ENCODE data around the gene SHISA8. TPM values are rescaled to one million over a fixed set of nuclear protein-coding genes. Genes with fewer than 3 reads are reported as not detected.

SHISA8 gene
- polyA plus RNA-seq, 2 donors: 0.07 TPM; not detected in 1

DNA sequence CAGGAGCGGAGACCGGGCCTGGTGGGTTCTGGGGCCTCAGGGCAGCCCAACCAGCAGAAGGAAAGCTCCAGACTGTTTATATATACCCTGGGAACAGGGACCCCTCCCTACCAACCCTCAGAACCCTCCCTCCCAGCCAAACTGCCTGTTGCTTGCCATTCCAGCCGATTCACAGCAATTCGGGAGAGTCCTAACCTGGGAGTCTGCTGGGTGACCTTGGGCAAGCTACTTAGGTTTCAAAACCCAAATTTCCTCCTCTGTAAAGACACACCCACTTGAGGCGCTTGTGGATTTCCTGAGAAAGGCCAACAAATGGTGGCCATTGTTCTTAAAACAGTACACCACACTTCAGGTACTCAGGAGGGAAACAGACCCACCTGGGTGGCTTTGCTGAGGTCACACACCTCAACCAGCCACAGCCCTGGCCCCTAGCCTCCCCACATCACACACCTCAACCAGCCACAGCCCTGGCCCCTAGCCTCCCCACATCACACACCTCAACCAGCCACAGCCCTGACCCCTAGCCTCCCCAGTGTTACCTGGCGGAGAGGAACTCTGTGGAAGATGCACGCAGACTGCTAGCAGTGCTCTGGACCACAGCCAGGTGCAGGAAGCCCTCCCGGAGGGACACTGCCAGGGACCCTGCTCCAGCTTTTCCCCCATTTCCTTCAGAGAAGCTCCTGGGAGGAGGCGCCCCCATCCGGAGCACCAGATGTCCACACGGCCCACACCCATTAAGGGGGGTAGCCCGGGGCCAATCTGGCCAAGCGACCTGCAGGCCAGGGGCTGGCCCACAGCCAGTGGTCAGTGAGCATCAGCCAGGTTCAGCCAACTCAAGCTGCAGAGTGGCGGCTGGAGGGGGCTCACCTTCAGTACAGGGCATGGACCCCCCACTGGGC is 6.2 kb downstream of the SHISA8 start:
- Histone ChIP-seq H3K9me3 (ENCODE audit: control insufficient read depth in 2 of 2, insufficient read depth in 1 of 2, low read depth in 1 of 2, low read length in 1 of 2) (no peaks in the 10 kb centered on the region), H3K36me3 (ENCODE audit: control insufficient read depth in 2 of 2, insufficient read depth in 2 of 2, low read length in 1 of 2) (peaks cover 13 to 35% of the 10 kb centered on the region in 2 donors), H3K4me1 (ENCODE audit: control insufficient read depth in 2 of 2, insufficient read depth in 2 of 2, low read length in 1 of 2) (peaks cover 7 to 8% of the 10 kb centered on the region in 2 donors), H3K27me3 (ENCODE audit: control insufficient read depth in 1 of 2, insufficient read depth in 2 of 2, low read length in 2 of 2) (peaks cover 5 to 16% of the 10 kb centered on the region in 2 donors), H3K4me3 (ENCODE audit: low read depth in 1 of 2, low read length in 2 of 2) (no peak overlapping the region), H3K27ac (ENCODE audit: low read depth in 2 of 2, low read length in 1 of 2) (no peak overlapping the region)
- 63 to 66% methylated on average over 14 of the region's 14 CpGs for WGBS, 2 donors

DNA sequence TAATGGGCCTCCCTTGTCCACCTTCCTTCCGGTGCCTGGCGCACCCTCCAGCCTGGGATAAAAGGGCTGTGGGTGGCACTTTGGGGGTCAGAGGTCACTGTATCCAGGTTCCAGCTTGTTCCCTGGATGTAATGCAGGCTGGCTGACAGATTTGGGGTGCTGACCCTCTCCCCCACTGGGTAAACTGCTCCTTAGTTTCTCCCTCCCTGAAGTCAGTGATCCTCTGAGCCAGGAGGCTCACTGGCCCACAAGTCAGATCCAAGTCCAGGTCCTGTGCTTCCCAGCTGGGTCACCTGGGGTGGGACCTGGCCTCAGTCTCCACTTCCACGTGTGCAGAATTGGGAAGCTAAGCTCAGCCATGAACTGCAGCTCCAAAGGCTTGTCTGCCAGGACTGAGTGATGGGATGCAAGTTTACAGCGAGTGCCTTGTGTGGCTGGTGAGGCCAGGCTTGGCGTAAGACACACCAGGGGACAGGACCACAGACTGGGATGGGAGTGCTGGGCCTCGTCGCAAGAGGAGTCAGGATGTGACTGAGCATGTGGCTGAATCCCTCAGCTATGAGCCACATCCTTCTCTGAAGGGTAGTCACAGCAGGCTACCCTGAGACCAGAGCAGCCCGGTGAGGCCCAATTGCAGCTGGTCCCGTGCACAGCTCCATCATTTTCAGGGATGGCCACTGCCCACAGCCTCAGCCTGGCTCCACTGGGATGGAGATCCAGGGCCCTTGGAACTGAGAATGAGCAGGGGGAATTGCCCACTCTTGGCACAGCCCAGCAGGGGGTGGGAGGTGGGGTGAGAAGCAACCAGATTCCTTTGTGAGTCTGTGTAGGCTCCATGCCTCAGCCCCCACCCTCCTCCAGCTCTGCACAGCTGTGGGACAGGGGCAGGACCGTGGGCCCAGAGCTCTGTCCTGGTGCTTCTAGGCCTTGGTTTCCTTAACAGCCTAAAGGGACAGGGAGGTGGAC is 7.2 kb downstream of the SHISA8 start:
- Histone ChIP-seq H3K27me3 (ENCODE audit: control insufficient read depth in 1 of 2, insufficient read depth in 2 of 2, low read length in 2 of 2) (peaks cover 0 to 16% of the 10 kb centered on the region in 2 donors), H3K9me3 (ENCODE audit: control insufficient read depth in 2 of 2, insufficient read depth in 1 of 2, low read depth in 1 of 2, low read length in 1 of 2) (no peaks in the 10 kb centered on the region), H3K27ac (ENCODE audit: low read depth in 2 of 2, low read length in 1 of 2) (peak overlapping the region in 1 of 2 donors; percentile 8), H3K36me3 (ENCODE audit: control insufficient read depth in 2 of 2, insufficient read depth in 2 of 2, low read length in 1 of 2) (peaks cover 14 to 43% of the 10 kb centered on the region in 2 donors), H3K4me3 (ENCODE audit: low read depth in 1 of 2, low read length in 2 of 2) (no peak overlapping the region), H3K4me1 (ENCODE audit: control insufficient read depth in 2 of 2, insufficient read depth in 2 of 2, low read length in 1 of 2) (peaks cover 7 to 8% of the 10 kb centered on the region in 2 donors)
- 81 to 82% methylated on average over 9 to 10 of the region's 10 CpGs for WGBS, 2 donors

DNA sequence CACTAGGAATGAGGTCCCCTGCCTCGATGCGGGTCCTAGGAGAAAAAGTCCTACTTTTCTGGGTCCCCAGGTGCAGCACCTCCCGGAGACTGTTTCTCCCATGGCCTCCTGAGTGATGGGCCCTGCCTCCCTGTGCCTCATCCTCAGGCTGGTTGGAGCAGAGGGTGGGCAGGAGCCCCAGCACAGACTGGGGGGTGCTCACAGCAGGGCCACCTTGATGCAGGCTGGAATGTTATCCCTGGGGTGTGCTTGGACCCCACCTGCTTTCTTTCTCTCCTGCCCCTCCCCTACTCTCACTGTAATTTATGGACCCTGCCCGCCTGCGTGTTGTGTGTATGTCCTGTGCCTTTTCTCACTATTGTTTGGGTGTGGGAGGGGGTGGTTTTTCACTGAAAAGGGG is 8.1 kb downstream of the SHISA8 start:
- WGBS, 2 donors: 88% methylated on average over 5 of the region's 5 CpGs
- Histone ChIP-seq H3K36me3 (ENCODE audit: control insufficient read depth in 2 of 2, insufficient read depth in 2 of 2, low read length in 1 of 2) (peaks cover 15 to 52% of the 10 kb centered on the region in 2 donors), H3K4me3 (ENCODE audit: low read depth in 1 of 2, low read length in 2 of 2) (no peak overlapping the region), H3K9me3 (ENCODE audit: control insufficient read depth in 2 of 2, insufficient read depth in 1 of 2, low read depth in 1 of 2, low read length in 1 of 2) (no peaks in the 10 kb centered on the region), H3K27me3 (ENCODE audit: control insufficient read depth in 1 of 2, insufficient read depth in 2 of 2, low read length in 2 of 2) (peaks cover 0 to 12% of the 10 kb centered on the region in 2 donors), H3K4me1 (ENCODE audit: control insufficient read depth in 2 of 2, insufficient read depth in 2 of 2, low read length in 1 of 2) (peaks cover 7 to 8% of the 10 kb centered on the region in 2 donors), H3K27ac (ENCODE audit: low read depth in 2 of 2, low read length in 1 of 2) (no peak overlapping the region)

DNA sequence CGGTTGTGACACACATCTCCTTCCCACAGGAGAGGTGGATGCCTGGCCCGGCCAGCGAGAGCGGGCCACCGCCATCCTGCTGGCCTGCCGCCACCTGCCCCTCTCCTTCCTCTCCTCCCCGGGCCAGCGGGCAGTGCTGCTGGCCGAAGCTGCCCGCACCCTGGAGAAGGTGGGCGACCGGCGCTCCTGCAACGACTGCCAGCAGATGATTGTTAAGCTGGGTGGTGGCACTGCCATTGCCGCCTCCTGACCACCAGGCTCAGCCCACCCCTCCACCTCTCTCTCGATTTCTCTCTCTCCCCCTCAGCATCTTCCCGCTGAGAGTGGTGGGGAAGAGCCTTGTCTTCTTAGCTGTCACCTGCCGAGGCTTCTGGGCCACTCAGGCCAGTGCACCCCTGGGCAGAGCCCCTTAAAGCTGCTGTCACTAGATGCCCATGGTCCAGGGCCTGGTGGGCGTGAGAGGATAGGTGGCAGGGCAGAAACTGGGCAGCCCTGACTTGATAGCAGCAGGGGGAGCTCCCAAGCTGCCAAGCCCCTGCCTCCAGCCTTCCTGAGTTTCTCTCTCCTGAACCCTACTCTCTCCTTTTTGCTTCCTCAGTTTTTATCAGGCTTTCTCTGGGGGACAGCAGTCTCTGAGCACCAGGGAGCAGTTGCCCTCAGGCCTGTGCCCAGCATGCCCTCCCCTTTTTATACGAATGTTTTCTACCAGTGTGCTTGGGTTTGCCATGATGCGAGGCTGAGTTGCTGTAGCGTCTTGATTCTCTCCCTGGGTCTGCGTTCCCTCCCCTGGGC is 9.3 kb downstream of the SHISA8 start:
- WGBS, 2 donors: 91 to 94% methylated on average over 23 of the region's 23 CpGs
- Histone ChIP-seq H3K9me3 (ENCODE audit: control insufficient read depth in 2 of 2, insufficient read depth in 1 of 2, low read depth in 1 of 2, low read length in 1 of 2) (no peaks in the 10 kb centered on the region), H3K36me3 (ENCODE audit: control insufficient read depth in 2 of 2, insufficient read depth in 2 of 2, low read length in 1 of 2) (peaks cover 21 to 61% of the 10 kb centered on the region in 2 donors), H3K4me1 (ENCODE audit: control insufficient read depth in 2 of 2, insufficient read depth in 2 of 2, low read length in 1 of 2) (peaks cover 5 to 7% of the 10 kb centered on the region in 2 donors), H3K27ac (ENCODE audit: low read depth in 2 of 2, low read length in 1 of 2) (no peak overlapping the region), H3K27me3 (ENCODE audit: control insufficient read depth in 1 of 2, insufficient read depth in 2 of 2, low read length in 2 of 2) (peaks cover 0 to 5% of the 10 kb centered on the region in 2 donors), H3K4me3 (ENCODE audit: low read depth in 1 of 2, low read length in 2 of 2) (no peak overlapping the region)

DNA sequence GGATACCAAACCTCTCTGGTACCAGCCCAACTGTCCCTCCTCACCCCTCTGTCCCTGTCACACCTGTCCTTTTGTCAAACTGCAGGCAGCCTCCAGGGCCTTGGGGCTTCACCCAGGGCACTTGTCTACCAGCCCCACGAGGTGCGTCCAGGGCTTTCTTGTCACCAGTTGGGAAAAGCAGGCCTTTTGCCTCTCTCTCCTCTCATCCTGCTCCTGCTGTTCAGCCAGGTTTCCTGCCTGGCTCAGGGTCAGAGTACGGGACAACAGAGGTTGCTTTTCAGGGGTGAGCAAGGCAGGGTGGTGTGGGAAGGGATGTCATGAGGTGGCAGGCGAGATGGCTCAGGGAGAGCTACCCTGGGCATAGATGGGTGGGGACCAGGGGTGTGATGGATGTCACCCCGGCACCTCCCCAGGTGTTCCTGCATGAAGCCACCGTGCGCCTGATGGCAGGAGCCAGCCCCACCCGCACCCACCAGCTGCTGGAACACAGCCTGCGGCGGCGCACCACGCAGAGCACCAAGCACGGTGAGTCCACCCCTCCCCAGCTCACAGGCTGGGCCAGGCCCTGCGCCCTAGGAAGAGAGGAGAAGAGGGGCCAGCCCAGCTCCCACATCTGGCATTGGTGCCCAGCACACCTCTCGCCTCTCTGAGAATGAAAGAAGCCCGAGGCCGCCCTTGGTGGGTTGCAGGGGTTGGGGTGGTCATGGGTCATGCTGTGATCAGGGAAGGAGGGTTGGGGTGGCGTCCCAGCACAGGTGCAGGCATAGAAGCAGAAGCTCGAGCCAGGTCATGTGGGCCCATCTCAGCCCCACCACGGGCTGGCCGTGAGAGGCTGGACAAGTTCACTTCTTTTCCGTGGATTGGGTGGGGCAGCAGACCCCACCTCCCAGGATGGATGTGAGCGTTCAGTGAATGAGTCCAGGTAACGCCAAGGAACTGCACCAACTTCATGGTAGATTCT is 10.1 kb downstream of the SHISA8 start:
- Histone ChIP-seq H3K27ac (ENCODE audit: low read depth in 2 of 2, low read length in 1 of 2) (no peak overlapping the region), H3K9me3 (ENCODE audit: control insufficient read depth in 2 of 2, insufficient read depth in 1 of 2, low read depth in 1 of 2, low read length in 1 of 2) (no peaks in the 10 kb centered on the region), H3K27me3 (ENCODE audit: control insufficient read depth in 1 of 2, insufficient read depth in 2 of 2, low read length in 2 of 2) (peaks cover 0 to 1% of the 10 kb centered on the region in 2 donors), H3K4me1 (ENCODE audit: control insufficient read depth in 2 of 2, insufficient read depth in 2 of 2, low read length in 1 of 2) (peaks cover under 1 to 3% of the 10 kb centered on the region in 2 donors), H3K36me3 (ENCODE audit: control insufficient read depth in 2 of 2, insufficient read depth in 2 of 2, low read length in 1 of 2) (peaks cover 30 to 70% of the 10 kb centered on the region in 2 donors), H3K4me3 (ENCODE audit: low read depth in 1 of 2, low read length in 2 of 2) (no peak overlapping the region)
- 88 to 94% methylated on average over 24 of the region's 24 CpGs for WGBS, 2 donors

DNA sequence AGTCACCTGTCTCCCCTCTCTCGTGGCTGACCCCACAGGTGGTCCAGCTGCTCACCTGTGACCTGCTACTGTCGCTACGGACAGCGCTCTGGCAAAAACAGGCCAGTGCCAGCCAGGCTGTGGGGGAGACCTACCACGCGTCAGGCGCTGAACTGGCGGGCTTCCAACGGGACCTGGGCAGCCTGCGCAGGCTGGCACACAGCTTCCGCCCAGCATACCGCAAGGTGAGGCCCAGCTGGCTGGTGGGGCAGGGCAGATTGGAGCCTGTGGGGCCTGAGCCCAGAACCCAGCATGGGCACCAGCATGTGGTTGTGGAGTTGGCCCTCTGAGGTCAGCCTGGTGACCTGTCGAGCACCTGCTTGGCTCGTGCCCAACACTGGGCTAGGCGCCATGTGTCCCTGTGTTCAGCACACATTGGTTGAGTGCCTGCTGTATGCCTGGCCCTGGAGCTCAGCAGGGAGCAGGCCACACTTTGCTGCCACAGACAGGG is 11.9 kb downstream of the SHISA8 start:
- H3K27ac ChIP-seq (ENCODE audit: low read depth in 2 of 2, low read length in 1 of 2): no peak overlapping the region
- H3K9me3 ChIP-seq (ENCODE audit: control insufficient read depth in 2 of 2, insufficient read depth in 1 of 2, low read depth in 1 of 2, low read length in 1 of 2): no peaks in the 10 kb centered on the region
- no peak overlapping the region for H3K4me3 ChIP-seq (ENCODE audit: low read depth in 1 of 2, low read length in 2 of 2)
- H3K36me3 ChIP-seq (ENCODE audit: control insufficient read depth in 2 of 2, insufficient read depth in 2 of 2, low read length in 1 of 2): peaks cover 42 to 83% of the 10 kb centered on the region in 2 donors
- 79 to 83% methylated on average over 15 of the region's 15 CpGs for WGBS, 2 donors
- no peaks in the 10 kb centered on the region for H3K27me3 ChIP-seq (ENCODE audit: control insufficient read depth in 1 of 2, insufficient read depth in 2 of 2, low read length in 2 of 2)
- H3K4me1 ChIP-seq (ENCODE audit: control insufficient read depth in 2 of 2, insufficient read depth in 2 of 2, low read length in 1 of 2): peaks cover 0 to 3% of the 10 kb centered on the region in 2 donors

DNA sequence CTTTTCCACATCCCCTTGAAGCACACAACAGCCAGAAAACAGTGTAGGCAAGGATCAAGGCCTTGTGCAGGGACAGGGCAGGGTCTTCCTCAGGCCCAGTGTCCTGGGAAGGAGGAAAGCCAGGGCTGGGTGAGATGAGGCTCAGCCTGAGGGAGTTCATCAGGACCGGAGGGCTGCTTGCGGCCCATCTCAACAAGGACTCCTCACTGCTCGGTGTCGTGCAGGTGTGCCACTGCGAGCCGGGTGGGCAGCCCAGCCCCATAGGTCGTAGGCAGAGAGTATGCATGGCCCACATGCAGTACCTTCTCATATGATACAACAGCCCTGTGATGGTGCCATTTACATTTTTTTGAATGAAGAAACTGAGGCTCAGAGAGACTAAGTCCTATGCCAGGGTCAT is 12.9 kb downstream of the SHISA8 start:
- H3K4me1 ChIP-seq (ENCODE audit: control insufficient read depth in 2 of 2, insufficient read depth in 2 of 2, low read length in 1 of 2): no peaks in the 10 kb centered on the region
- H3K9me3 ChIP-seq (ENCODE audit: control insufficient read depth in 2 of 2, insufficient read depth in 1 of 2, low read depth in 1 of 2, low read length in 1 of 2): no peaks in the 10 kb centered on the region
- no peak overlapping the region for H3K4me3 ChIP-seq (ENCODE audit: low read depth in 1 of 2, low read length in 2 of 2)
- 91 to 95% methylated on average over 7 of the region's 7 CpGs for WGBS, 2 donors
- peaks cover 48 to 80% of the 10 kb centered on the region in 2 donors for H3K36me3 ChIP-seq (ENCODE audit: control insufficient read depth in 2 of 2, insufficient read depth in 2 of 2, low read length in 1 of 2)
- H3K27me3 ChIP-seq (ENCODE audit: control insufficient read depth in 1 of 2, insufficient read depth in 2 of 2, low read length in 2 of 2): no peaks in the 10 kb centered on the region
- no peak overlapping the region for H3K27ac ChIP-seq (ENCODE audit: low read depth in 2 of 2, low read length in 1 of 2)

DNA sequence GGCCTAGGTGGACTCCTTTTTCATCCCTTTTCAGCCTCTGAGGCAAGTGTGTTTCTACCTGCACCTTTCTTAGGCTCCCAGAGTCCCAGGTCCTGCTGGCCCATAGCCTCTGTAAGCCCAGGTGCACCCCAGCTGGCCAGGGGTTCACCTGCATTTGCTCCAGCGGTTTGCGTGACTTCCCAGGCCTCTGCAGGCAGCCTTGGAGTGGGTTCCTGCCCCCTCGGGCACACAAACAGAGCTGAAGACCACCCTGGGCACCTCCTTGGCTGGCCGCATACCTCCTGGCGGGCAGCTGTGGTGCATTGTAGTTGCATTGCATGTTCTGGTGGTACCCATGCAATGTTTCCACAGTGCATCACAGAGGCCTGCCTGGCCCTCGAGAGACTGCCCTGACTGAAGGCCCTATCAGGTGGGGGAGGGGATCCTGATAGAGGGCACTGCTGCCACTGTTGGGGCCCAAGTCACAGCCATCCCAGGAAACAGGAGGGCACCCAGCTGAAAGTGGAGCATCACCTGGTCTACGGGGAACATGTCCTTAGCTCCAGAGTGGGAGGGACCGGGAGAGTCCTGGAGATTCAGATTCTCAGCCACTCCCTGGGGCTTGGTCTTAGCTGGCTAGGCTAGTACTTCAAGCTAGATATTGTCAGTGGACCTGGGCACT is 14.1 kb downstream of the SHISA8 start:
- 94% methylated on average over 8 of the region's 8 CpGs for WGBS, 2 donors
- Histone ChIP-seq H3K4me3 (ENCODE audit: low read depth in 1 of 2, low read length in 2 of 2) (no peak overlapping the region), H3K36me3 (ENCODE audit: control insufficient read depth in 2 of 2, insufficient read depth in 2 of 2, low read length in 1 of 2) (peaks cover 49 to 84% of the 10 kb centered on the region in 2 donors), H3K27ac (ENCODE audit: low read depth in 2 of 2, low read length in 1 of 2) (no peak overlapping the region), H3K4me1 (ENCODE audit: control insufficient read depth in 2 of 2, insufficient read depth in 2 of 2, low read length in 1 of 2) (no peaks in the 10 kb centered on the region), H3K9me3 (ENCODE audit: control insufficient read depth in 2 of 2, insufficient read depth in 1 of 2, low read depth in 1 of 2, low read length in 1 of 2) (no peaks in the 10 kb centered on the region), H3K27me3 (ENCODE audit: control insufficient read depth in 1 of 2, insufficient read depth in 2 of 2, low read length in 2 of 2) (no peaks in the 10 kb centered on the region)
